Esophagus squamous epithelium (tissue), 5 donors: ENCODE measurements around the gene LEFTY1. TPM values are rescaled to one million over a fixed set of nuclear protein-coding genes. Genes with fewer than 3 reads are reported as not detected.

Experiments used
- DNase-seq: peaks from one replicate; lab custom pipeline; 2025; lab: John Stamatoyannopoulos, UW
- H3K27ac ChIP-seq, 4 donors: fragments of 200-600 bp; sonication (generic); one replicate each; pipeline ENCODE4 v1.5.1; 2016 to 2019; ENCODE audit warnings: mild to moderate bottlenecking in 1 of 4
- H3K27me3 ChIP-seq, 4 donors: fragments of 200-600 bp; sonication (generic); 1 replicate in 3 of 4; 2 replicates in 1 of 4; pipeline versions ENCODE4 v1.5.1 to v1.6.0; 2017 to 2021; ENCODE audit warnings: antibody characterized with exemption in 1 of 4
- H3K36me3 ChIP-seq, 3 donors: fragments of 200-600 bp; sonication (generic); one replicate each; pipeline ENCODE4 v1.5.1; 2016 to 2019
- H3K4me1 ChIP-seq, 3 donors: fragments of 200-600 bp; sonication (generic); one replicate each; pipeline ENCODE4 v1.5.1; 2017 to 2019
- H3K4me3 ChIP-seq, 4 donors: fragments of 200-600 bp; sonication (generic); 1 replicate in 3 of 4; 2 replicates in 1 of 4; pipeline ENCODE4 v1.5.1; 2016 to 2019; ENCODE audit warnings: mild to moderate bottlenecking in 2 of 4, moderate library complexity in 1 of 4
- H3K9me3 ChIP-seq, 3 donors: fragments of 200-600 bp; sonication (generic); one replicate each; pipeline ENCODE4 v1.5.1; 2016 to 2019
- POLR2A ChIP-seq, 4 donors: fragments of 450-650 bp; IDR thresholded peaks; one replicate each; pipeline ENCODE4 v1.6.1; 2017; ENCODE audit warnings: antibody characterized with exemption in 4 of 4, mild to moderate bottlenecking in 4 of 4, moderate library complexity in 3 of 4
- WGBS, 2 donors: methylation state at CpG; one replicate each; pipeline ENCODE4 v1.1.5; 2018; 5-methylcytosine and 5-hydroxymethylcytosine counted together
- intact Hi-C: fragments of 100-400 bp; cut with DNase I; formaldehyde crosslinking; loops from one replicate; pipeline ENCODE4 v1.15.0; 2022
- total RNA-seq, 4 donors: library from RNA; depleted of rRNA; stranded (reverse); fragments of >200 nt; gene quantifications; one replicate each; pipeline ENCODE4 v1.1.0, GENCODE V29; 2016
- TF ChIP-seq, protein P1 (sequence below), 6 experiments: fragments of 450-650 bp in 4 of 6; fragments of 200-600 bp in 2 of 6; sonication (generic) in 2 of 6; IDR thresholded peaks; one replicate each; pipeline ENCODE4 v1.5.1; 2016 to 2019; ENCODE audit warnings: antibody characterized with exemption in 6 of 6, mild to moderate bottlenecking in 4 of 6, moderate library complexity in 4 of 6
- donor health status: DM: yes; HTN: yes; CAD: no.

Gene LEFTY1
- total RNA-seq, 4 donors from 2014 or later, result not detected

DNA sequence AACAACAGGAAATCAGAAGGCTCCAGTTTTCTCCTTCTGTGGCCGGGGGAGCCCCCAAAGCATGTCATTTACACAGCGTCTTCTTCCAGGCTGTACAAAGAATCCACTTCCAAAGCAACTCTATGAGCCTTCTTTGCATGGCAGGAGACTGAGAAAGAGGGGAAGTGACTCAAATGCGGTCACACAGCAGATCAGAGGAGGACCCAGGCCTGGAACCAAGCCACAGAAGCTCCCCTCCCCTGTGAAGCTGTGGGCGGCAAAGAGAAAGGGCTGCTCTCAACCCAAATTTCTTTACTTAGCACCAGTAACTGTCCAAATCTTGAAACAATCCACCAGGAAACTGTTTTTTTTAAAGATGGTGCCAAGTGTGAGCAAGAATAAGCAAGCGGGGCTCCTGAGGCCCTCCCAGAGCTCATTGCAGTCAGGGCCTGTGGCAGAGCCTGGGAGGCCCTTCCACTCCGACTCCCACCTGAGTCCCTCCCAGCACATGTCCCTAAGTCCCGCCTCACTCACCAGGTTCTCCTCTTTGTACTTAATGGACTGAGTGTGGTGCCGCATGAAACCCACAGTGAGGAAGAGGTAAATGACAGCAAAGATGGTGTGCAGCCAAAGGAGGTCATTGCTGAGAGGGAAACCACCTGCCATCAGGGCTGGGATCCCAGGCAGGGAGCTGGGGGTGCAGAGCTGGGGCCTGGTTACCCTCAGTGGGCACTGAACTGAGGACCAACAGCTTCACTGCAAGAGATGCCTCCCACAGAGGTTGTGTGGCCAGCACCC is 22.7 kb downstream of the LEFTY1 start:
- Histone ChIP-seq H3K27me3 (no peaks in the 10 kb centered on the region), H3K36me3 (peaks cover 38 to 99% (median 40%) of the 10 kb centered on the region in 3 donors), H3K27ac (peak overlapping the region in 1 of 4 donors; percentile 28), H3K4me1 (peaks cover 0 to 24% (median 3%) of the 10 kb centered on the region in 3 donors), H3K9me3 (no peaks in the 10 kb centered on the region), H3K4me3 (no peak overlapping the region)
- no peak for DNase-seq
- TF ChIP-seq, protein P1, sequence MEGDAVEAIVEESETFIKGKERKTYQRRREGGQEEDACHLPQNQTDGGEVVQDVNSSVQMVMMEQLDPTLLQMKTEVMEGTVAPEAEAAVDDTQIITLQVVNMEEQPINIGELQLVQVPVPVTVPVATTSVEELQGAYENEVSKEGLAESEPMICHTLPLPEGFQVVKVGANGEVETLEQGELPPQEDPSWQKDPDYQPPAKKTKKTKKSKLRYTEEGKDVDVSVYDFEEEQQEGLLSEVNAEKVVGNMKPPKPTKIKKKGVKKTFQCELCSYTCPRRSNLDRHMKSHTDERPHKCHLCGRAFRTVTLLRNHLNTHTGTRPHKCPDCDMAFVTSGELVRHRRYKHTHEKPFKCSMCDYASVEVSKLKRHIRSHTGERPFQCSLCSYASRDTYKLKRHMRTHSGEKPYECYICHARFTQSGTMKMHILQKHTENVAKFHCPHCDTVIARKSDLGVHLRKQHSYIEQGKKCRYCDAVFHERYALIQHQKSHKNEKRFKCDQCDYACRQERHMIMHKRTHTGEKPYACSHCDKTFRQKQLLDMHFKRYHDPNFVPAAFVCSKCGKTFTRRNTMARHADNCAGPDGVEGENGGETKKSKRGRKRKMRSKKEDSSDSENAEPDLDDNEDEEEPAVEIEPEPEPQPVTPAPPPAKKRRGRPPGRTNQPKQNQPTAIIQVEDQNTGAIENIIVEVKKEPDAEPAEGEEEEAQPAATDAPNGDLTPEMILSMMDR (IDR thresholded peaks at IDR 0.05), result no peak
- no peak for TF ChIP-seq POLR2A (IDR thresholded peaks at IDR 0.05)
- intact Hi-C loops, result no loop called here
- WGBS, 2 donors, result 59 to 92% methylated on average over 2 to 7 of the region's 8 CpGs

DNA sequence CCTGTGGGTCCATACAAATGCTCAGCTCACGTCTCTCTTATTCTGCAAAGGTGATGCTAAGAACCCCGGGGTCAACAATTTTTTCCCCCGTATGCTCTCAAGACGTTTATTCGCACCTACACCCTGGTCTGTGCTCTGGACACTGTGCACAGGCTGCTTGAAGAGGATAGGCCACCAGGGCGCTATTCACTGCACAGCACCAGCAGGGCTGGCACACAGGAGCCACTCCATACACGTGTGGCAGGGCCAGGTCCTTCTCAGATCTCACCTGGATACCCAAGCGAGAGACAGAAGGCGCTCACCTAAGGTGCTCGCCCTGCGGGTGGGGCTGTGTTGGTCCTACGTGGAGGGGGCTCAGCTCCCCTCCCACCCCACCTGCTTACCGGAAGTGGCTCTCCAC is 23.4 kb downstream of the LEFTY1 start:
- no peak for DNase-seq
- peaks cover 42 to 99% (median 45%) of the 10 kb centered on the region in 3 donors for H3K36me3 ChIP-seq
- WGBS, 2 donors, result 90 to 95% methylated on average over 6 to 7 of the region's 13 CpGs
- no peaks in the 10 kb centered on the region for H3K9me3 ChIP-seq
- TF ChIP-seq, protein P1 (IDR thresholded peaks at IDR 0.05), result no peak
- TF ChIP-seq POLR2A (IDR thresholded peaks at IDR 0.05), result no peak
- H3K27me3 ChIP-seq, result no peaks in the 10 kb centered on the region
- no peak overlapping the region for H3K4me3 ChIP-seq
- peaks cover 0 to 20% (median 3%) of the 10 kb centered on the region in 3 donors for H3K4me1 ChIP-seq
- H3K27ac ChIP-seq, result peak overlapping the region in 1 of 4 donors; percentile 28
- intact Hi-C loops, result no loop called here

DNA sequence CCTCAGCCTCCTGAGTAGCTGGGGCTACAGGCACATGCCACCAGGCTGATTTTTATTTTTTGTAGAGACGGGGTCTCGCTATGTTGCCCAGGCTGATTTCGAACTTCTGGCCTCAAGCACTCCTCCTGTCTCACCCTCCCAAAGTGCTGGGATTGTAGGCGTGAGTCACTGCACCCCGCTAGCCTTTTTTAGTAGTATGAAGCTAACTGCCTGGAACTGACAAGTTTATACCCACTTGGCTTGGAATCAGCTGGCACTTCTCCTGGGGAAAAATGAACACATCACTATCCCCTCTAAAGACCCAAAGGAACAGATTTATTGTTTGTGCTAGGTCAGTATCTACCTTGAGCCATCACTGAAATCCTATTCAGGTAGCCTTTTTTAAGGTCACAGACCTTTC is 25.8 kb downstream of the LEFTY1 start:
- Histone ChIP-seq H3K4me1 (peaks cover 0 to 20% (median 3%) of the 10 kb centered on the region in 3 donors), H3K9me3 (no peaks in the 10 kb centered on the region), H3K36me3 (peaks cover 35 to 96% (median 46%) of the 10 kb centered on the region in 3 donors), H3K27ac (peak overlapping the region in 1 of 4 donors; percentile 3), H3K27me3 (no peaks in the 10 kb centered on the region), H3K4me3 (no peak overlapping the region)
- WGBS, 2 donors, result 66 to 74% methylated on average over 5 of the region's 5 CpGs
- TF ChIP-seq, protein P1 (IDR thresholded peaks at IDR 0.05), result no peak
- no peak for TF ChIP-seq POLR2A (IDR thresholded peaks at IDR 0.05)
- DNase-seq, result no peak
- intact Hi-C loops, result no loop called here

DNA sequence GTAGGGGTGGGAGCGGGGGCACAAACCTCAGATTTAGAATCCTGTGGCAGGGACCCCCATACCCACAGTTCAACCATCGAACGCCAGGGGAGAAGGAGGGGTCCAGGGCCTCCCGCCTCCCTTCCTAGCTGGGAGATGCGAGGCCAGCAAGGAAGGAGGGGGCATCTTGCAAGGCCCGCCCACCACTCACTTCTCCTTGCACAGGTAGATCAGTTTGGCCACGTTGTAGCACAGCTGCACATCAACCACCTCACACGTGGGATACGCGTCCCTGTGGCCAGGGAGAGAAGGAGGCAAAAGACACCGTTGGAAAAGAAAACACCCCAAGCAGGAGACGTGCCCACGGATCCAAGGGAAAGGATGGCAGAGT is 26.4 kb downstream of the LEFTY1 start:
- H3K9me3 ChIP-seq, result no peaks in the 10 kb centered on the region
- intact Hi-C loops, result no loop called here
- no peak overlapping the region for H3K4me3 ChIP-seq
- WGBS, 2 donors, result 78 to 90% methylated on average over 7 to 10 of the region's 13 CpGs
- H3K36me3 ChIP-seq, result peaks cover 32 to 96% (median 42%) of the 10 kb centered on the region in 3 donors
- DNase-seq, result no peak
- TF ChIP-seq POLR2A (IDR thresholded peaks at IDR 0.05), result no peak
- TF ChIP-seq, protein P1 (IDR thresholded peaks at IDR 0.05), result no peak
- H3K27me3 ChIP-seq, result no peaks in the 10 kb centered on the region
- no peak overlapping the region for H3K27ac ChIP-seq
- H3K4me1 ChIP-seq, result peaks cover 0 to 20% (median 3%) of the 10 kb centered on the region in 3 donors

DNA sequence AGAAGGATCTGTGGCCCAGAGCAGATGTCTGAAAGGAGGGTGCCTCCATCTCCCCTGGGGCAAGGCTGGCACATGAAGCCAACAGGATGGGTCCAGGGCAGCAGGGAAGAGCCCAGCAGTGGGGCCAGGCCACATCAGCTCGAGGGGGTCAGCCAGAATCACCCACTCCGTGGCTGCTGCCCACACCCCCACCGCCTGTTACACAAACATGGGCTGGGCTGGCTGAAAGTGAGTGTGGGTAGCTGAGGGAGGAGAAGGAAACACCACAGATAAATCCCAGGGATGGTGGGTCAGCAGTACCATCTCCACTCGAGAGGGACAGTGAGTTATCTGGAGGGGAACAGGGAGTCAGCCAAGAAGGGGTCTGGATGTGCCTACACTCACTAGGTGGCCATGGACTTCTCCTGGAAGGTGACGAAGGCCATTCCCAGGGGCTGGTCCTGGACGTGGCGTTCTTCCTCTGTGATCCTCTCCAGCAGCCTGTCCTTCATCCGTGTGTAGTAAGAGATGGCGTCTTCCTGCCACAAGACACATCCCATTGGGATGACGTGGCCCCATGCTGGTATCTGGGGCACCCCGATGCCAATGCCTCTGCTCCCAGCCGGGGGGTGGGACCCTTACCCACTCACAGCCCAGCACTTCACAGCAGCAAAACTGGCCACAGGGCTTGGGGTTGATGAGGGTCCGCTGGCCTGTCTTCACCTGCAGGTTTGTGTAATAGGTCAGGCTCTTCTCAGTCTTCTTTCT is 26.9 kb downstream of the LEFTY1 start:
- intact Hi-C loops, result no loop called here

More for the DNA sequence above, 26.9 kb downstream of the LEFTY1 start:
- Histone ChIP-seq H3K27me3 (no peaks in the 10 kb centered on the region), H3K36me3 (peaks cover 32 to 94% (median 40%) of the 10 kb centered on the region in 3 donors), H3K27ac (no peak overlapping the region), H3K9me3 (no peaks in the 10 kb centered on the region), H3K4me3 (no peak overlapping the region), H3K4me1 (peaks cover 0 to 20% (median 3%) of the 10 kb centered on the region in 3 donors)
- 87 to 89% methylated on average over 8 to 9 of the region's 13 CpGs for WGBS, 2 donors
- no peak for TF ChIP-seq POLR2A (IDR thresholded peaks at IDR 0.05)
- TF ChIP-seq, protein P1 (IDR thresholded peaks at IDR 0.05), result no peak
- no peak for DNase-seq
